Measurements from ENCODE around the gene BICD1.

BICD1 gene

DNA sequence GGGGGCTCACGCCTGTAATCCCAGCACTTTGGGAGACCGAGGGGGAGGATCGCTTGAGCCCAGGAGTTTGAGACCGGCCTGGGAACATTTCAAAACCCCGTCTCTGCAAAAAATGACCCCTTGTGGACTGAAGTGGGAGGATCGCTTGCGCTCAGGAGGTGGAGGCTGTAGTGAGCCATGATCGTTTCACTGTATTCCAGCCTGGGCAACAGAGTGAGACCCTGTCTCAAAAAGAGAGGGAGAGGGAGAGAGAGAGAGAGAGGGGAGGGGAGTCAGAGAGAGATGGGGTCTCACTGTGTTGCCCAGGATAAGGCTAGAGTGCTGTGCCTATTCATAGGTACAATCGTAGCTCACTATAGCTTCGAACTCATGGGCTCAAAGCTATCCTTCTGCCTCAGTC lies 295.5 kb downstream of the BICD1 start:
- DNase-seq (ENCODE audit: low read depth in 2 of 2): no peak

DNA sequence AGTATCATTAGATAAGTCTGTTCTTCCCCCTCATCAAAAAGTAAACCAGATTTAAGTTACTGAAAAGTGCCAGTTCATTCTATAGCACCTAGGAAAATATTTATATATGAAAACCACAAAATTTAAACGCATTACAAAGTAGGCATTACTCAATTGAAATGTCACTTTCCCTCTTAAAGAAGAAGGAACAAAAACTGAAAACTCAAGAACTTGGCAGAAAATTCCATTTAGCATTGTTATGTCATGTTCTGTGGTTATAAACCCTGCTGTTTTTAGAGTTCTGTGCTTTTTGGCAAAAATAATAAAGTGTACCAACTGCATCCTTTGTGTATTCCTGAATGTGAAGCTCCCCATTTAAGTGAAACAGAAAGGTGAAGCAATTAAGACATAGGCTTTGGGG lies 296.3 kb downstream of the BICD1 start:
- no peak for DNase-seq (ENCODE audit: low read depth in 2 of 2)

DNA sequence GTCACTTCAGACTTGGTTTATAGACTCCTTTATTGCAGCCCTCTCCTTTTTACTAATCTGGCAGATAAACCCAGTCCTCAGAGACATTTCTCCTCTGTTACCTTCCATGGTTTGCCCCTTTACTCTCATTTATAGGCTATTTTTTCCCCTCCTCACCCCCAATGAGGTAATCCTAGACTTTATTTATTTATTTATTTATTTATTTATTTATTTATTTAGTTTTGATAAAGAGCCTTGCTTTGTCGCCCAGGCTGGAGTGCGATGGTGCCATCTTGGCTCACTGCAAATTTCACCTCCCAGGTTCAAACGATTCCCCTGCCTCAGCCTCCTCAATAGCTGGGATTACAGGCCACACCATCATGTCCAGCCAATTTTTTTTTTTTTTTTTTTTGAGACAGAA lies 301.1 kb downstream of the BICD1 start:
- DNase-seq (ENCODE audit: low read depth in 2 of 2): no peak

DNA sequence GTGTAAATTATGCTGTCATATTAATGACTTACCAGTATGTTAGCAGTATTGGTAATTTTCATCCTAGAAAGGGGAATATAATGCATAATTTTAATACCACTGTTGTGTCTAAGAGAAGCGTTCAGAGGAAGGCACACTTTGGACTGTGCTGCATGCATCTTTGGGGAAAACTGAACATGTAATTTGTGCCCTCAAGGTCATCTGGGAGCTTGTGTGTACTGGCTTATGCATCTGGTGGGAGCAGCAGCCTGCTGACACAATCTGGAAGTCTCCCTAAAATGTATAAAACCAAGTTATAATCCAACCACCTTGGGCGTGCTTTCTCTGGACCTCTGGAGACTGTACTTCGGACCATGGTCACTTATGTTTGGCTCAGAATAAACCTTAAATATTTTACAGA lies 306.8 kb downstream of the BICD1 start:
- DNase-seq (ENCODE audit: low read depth in 2 of 2): no peak

DNA sequence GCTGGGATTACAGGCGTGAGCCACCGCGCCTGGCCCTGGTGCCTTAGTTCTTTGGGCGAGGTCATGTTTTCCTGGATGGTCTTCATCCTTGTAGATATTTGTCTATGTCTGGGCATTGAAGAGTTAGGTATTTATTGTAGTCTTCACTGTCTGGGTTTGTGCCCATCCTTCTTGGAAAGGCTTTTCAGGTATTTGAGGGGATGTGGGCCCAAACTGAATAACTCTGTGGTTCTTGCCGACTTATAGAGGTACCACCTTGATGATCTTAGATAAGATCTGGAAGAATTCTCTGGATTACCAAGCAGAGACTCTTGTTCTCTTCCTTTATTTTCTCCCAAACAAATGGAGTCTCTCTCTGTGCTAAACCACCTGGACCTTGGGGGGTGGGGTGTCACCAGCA lies 311.6 kb downstream of the BICD1 start:
- no peak for DNase-seq (ENCODE audit: low read depth in 2 of 2)

DNA sequence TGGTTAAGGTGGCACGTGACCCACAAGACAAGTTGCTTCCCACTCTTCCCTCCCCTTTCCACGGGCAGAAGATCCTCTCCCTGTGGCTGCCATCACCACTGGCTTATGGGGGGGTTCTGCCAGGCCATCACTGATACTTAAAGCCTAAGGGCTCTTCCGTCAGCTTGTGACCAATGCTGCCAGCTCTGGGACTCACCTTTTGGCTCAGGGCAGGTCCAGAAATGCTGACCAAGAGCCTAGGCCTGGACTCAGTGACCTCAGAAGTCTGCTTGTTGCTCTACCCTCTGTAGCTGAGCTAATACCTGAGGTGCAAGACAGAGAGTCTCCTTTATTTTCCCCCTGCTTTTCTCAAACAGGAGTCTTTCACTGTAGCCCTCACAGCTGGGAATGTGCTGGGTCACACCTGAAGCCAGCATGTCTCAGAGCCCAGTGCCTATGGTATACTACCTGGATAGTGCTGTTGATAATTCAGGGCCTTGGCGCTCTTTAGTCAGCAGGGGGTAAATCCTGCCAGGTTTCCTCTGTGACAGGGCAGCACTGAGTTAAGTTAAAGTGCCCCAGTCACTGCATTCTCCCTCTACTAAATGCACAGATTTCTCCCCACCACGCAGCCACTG lies 312.4 kb downstream of the BICD1 start:
- DNase-seq (ENCODE audit: low read depth in 2 of 2): no peak

DNA sequence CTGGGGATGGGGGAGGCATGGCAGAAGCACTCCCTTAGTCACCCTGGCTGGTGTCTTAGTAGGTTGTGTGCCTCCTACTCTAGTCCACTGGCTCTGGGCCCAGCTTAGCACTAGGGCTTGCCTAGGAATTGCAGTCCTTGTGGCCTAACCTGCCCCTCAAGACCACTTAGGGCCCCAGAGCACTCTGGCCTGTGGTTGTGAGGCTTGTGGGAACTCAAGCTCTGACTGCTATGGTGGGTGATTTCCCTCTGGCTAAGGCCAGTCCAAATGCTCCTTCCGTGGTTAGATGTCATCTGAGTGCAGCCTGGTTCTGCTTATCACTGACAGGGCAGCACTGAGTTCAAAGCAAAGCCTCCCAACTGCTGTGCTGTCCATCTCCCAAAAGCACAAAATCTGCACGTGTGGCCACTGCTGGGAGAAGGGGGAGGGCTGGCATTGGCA lies 312.9 kb downstream of the BICD1 start:
- DNase-seq (ENCODE audit: low read depth in 2 of 2): no peak

DNA sequence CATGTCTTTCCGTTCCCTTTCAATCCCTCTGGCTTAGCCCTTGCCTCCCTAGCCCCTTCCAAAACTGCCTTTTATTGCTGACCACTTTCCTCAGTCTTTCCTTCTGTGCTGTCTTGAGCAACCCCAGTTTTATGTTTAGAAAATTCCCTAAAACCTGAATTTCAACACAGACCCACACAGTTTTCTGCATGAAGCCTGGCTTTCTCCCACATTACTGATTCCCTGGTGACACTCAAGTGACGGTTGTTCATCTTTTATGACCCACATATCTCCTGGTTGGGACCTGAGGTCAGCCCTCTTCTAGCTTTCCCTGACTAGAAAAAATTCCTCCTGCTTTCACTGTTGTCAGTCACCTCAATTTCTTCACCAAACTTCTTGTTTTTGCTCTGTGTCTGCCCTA lies 313.7 kb downstream of the BICD1 start:
- DNase-seq (ENCODE audit: low read depth in 2 of 2): no peak

DNA sequence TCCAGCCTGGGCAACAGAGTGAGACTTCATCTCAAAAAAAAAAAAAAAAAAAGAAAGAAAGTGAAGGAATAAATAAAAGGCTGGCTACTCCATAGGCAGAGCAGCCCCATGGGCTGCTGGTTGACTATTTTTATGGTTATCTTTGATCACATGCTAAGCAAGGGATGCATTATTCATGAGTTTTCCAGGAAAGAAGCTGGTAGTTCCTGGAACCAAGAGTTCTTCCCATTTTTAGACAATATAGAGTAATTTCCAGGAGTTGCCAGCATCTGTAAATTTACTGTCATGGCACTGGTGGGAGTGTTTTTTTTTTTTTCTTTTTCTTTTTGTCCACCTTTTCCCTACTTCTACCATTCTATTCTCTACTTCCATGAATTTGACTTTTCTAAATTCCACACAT lies 316.9 kb downstream of the BICD1 start:
- no peak for DNase-seq (ENCODE audit: low read depth in 2 of 2)

DNA sequence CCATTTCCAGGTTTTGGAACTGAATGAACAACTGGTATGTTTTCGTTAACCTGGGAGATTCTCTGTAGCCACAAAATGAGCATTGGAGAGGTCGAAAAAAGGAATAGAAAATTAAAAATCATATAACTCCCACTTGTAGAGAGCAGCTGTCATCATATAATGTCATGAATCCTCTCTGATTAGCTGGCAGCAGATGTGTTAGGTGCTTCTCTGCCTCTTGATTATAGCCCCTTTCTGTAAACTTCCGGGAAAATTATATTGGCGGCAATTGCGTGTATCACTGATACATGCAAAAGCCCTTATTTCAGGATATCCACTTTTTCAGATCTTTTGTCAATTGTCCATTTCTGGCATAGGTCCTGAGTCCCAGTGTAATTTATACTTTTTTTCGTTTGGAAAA lies 324.4 kb downstream of the BICD1 start:
- DNase-seq (ENCODE audit: low read depth in 2 of 2): no peak
